Measurements from ENCODE around the gene ZC3H6. TPM values are rescaled to one million over a fixed set of nuclear protein-coding genes. Genes with fewer than 3 reads are reported as not detected.

The ZC3H6 gene
- 12.1 to 16.2 TPM (median 15.8 TPM) in 3 replicates for total RNA-seq

- Mint-ChIP-seq H3K4me1 (peaks cover 25% of the 10 kb centered on the region), H3K9me3 (no peaks in the 10 kb centered on the region), H3K27ac (peak within 1 kb of the TSS; percentile 100), H3K4me3 (peak within 1 kb of the TSS; percentile 92), H3K36me3 (no peaks in the 10 kb centered on the region), H3K27me3 (ENCODE audit: low read depth) (no peaks in the 10 kb centered on the region)
- DNase-seq (ENCODE audit: low spot score in 2 of 2, unreplicated experiment in 2 of 2), result peak; percentile 98 to 100
- TF ChIP-seq CTCF (IDR thresholded peaks at IDR 0.05; ENCODE audit: unreplicated experiment), result no peak
Measured at GRCh38 chr2:112275311-112275886, at the start of gene ZC3H6. TSS of gene ZC3H6 (plus strand) at chr2:112275597. CDS start at chr2:112275995, 398 bp downstream.

- peaks cover 35% of the 10 kb centered on the region for H3K36me3 Mint-ChIP-seq
- no peak overlapping the region for H3K27ac Mint-ChIP-seq
- no peak for DNase-seq (ENCODE audit: low spot score in 2 of 2, unreplicated experiment in 2 of 2)
- no peaks in the 10 kb centered on the region for H3K27me3 Mint-ChIP-seq (ENCODE audit: low read depth)
- TF ChIP-seq CTCF (IDR thresholded peaks at IDR 0.05; ENCODE audit: unreplicated experiment), result no peak
- H3K9me3 Mint-ChIP-seq, result peaks cover 9% of the 10 kb centered on the region
- H3K4me1 Mint-ChIP-seq, result no peaks in the 10 kb centered on the region
- H3K4me3 Mint-ChIP-seq, result no peak overlapping the region
Measured at GRCh38 chr2:112229348-112229747, 46.0 kb upstream of the ZC3H6 start.

GRCh38 chr2:112230371-112230770 lies 45.0 kb upstream of the ZC3H6 start:
- DNase-seq (ENCODE audit: low spot score in 2 of 2, unreplicated experiment in 2 of 2), result no peak
- Mint-ChIP-seq H3K36me3 (peaks cover 28% of the 10 kb centered on the region), H3K27ac (no peak overlapping the region), H3K27me3 (ENCODE audit: low read depth) (no peaks in the 10 kb centered on the region), H3K4me1 (no peaks in the 10 kb centered on the region), H3K4me3 (no peak overlapping the region), H3K9me3 (peaks cover 9% of the 10 kb centered on the region)
- no peak for TF ChIP-seq CTCF (IDR thresholded peaks at IDR 0.05; ENCODE audit: unreplicated experiment)

GRCh38 chr2:112239862-112240261 lies 35.5 kb upstream of the ZC3H6 start:
- no peak overlapping the region for H3K4me3 Mint-ChIP-seq
- no peaks in the 10 kb centered on the region for H3K9me3 Mint-ChIP-seq
- H3K27ac Mint-ChIP-seq, result no peak overlapping the region
- no peak for TF ChIP-seq CTCF (IDR thresholded peaks at IDR 0.05; ENCODE audit: unreplicated experiment)
- no peaks in the 10 kb centered on the region for H3K4me1 Mint-ChIP-seq
- peaks cover 4% of the 10 kb centered on the region for H3K36me3 Mint-ChIP-seq
- no peak for DNase-seq (ENCODE audit: low spot score in 2 of 2, unreplicated experiment in 2 of 2)
- no peaks in the 10 kb centered on the region for H3K27me3 Mint-ChIP-seq (ENCODE audit: low read depth)

GRCh38 chr2:112242384-112242783 lies 33.0 kb upstream of the ZC3H6 start:
- TF ChIP-seq CTCF (IDR thresholded peaks at IDR 0.05; ENCODE audit: unreplicated experiment), result no peak
- H3K9me3 Mint-ChIP-seq, result peaks cover 8% of the 10 kb centered on the region

GRCh38 chr2:112243233-112243632 lies 32.2 kb upstream of the ZC3H6 start:
- no peak for DNase-seq (ENCODE audit: low spot score in 2 of 2, unreplicated experiment in 2 of 2)
- Mint-ChIP-seq H3K4me1 (no peaks in the 10 kb centered on the region), H3K9me3 (peaks cover 8% of the 10 kb centered on the region), H3K27ac (no peak overlapping the region), H3K36me3 (peaks cover 30% of the 10 kb centered on the region), H3K4me3 (no peak overlapping the region), H3K27me3 (ENCODE audit: low read depth) (no peaks in the 10 kb centered on the region)
- TF ChIP-seq CTCF (IDR thresholded peaks at IDR 0.05; ENCODE audit: unreplicated experiment), result no peak

More at GRCh38 chr2:112242384-112242783, 33.0 kb upstream of the ZC3H6 start:
- DNase-seq (ENCODE audit: low spot score in 2 of 2, unreplicated experiment in 2 of 2), result no peak
- H3K4me1 Mint-ChIP-seq, result no peaks in the 10 kb centered on the region
- no peak overlapping the region for H3K27ac Mint-ChIP-seq
- no peaks in the 10 kb centered on the region for H3K27me3 Mint-ChIP-seq (ENCODE audit: low read depth)
- H3K4me3 Mint-ChIP-seq, result no peak overlapping the region
- H3K36me3 Mint-ChIP-seq, result peaks cover 26% of the 10 kb centered on the region

Data from mesothelial cell of epicardium (in vitro differentiated cells).